HepG2 (cell line): Measurements from ENCODE around the gene ZFHX3. TPM values are rescaled to one million over a fixed set of nuclear protein-coding genes. Genes with fewer than 3 reads are reported as not detected.

Experiments
- ATAC-seq: fragments of 200-7000 bp; cut with Tn5 transposase; 3 replicates; pipeline ENCODE4 v1.9.1; 2020; ENCODE audit warnings: mild to moderate bottlenecking, moderate library complexity
- BruUV-seq: library from RNA; stranded (reverse); fragments of 400-500 nt; replicated peaks from 2 replicates; lab custom pipeline; 2021; lab: Mats Ljungman, UMichigan
- CTCF ChIA-PET: fragments of 300-600 bp; formaldehyde crosslinking; extraction: SDS; loops from one replicate; lab custom pipeline; 2021; ENCODE audit warnings: low total read pairs, inconsistent platforms, low intra/inter-chr PET ratio; lab: Yijun Ruan, JAX
- POLR2A ChIA-PET: fragments of 350-600 bp; sonication (Branson Sonifier 250); formaldehyde crosslinking; loops from one replicate; lab custom pipeline; 2020; ENCODE audit warnings: antibody characterized with exemption, inconsistent platforms; lab: Yijun Ruan, JAX
- DNase-seq: peaks from one replicate; pipeline ENCODE4 v3.0.0-alpha.2; 2015; ENCODE audit warnings: low spot score
- FAIRE-seq: peaks from 3 replicates; lab custom pipeline; 2011; peaks lifted over from hg19 to GRCh38; lab: Jason Lieb, UNC
- H2AFZ ChIP-seq: one replicate; pipeline ENCODE4 v1.6.1; 2011; ENCODE audit warnings: low read length, inconsistent platforms
- H3K27ac ChIP-seq: fragments of 300-600 bp; 3 replicates; pipeline ENCODE4 v1.8.0; 2011; ENCODE audit warnings: mixed run types, mild to moderate bottlenecking, mixed read lengths, low read length, inconsistent platforms; ENCODE audit not compliant: insufficient read depth; ENCODE audit errors: extremely low read length
- H3K27me3 ChIP-seq, 2 experiments: fragments of 200-600 bp in 1 of 2; 2 replicates in 1 of 2; 3 replicates in 1 of 2; pipeline versions ENCODE4 v1.6.0 to v1.8.0; 2011; ENCODE audit warnings: low read length in 2 of 2, mild to moderate bottlenecking in 2 of 2, moderate library complexity in 2 of 2, inconsistent platforms in 1 of 2; ENCODE audit not compliant: insufficient read depth in 2 of 2, control insufficient read depth in 1 of 2
- H3K36me3 ChIP-seq, 2 experiments: fragments of 200-600 bp in 1 of 2; replicated peaks in 1 of 2; 2 replicates in 1 of 2; 3 replicates in 1 of 2; pipeline versions ENCODE4 v1.5.1 to v1.8.0; 2011; ENCODE audit warnings: low read length in 2 of 2, inconsistent platforms in 1 of 2; ENCODE audit not compliant: insufficient read depth in 2 of 2, control insufficient read depth in 1 of 2
- H3K4me1 ChIP-seq: 2 replicates; pipeline ENCODE4 v1.5.1; 2012; ENCODE audit warnings: low read length, inconsistent platforms; ENCODE audit not compliant: insufficient read depth
- H3K4me2 ChIP-seq: 2 replicates; pipeline ENCODE4 v1.6.0; 2011; ENCODE audit warnings: low read depth, low read length, inconsistent platforms
- H3K4me3 ChIP-seq, 3 experiments: fragments of 200-600 bp in 1 of 3; sonication (generic), shearing (Covaris generic) in 1 of 3; replicated peaks in 1 of 3; 2 replicates each; pipeline ENCODE4 v1.5.1; 2011 to 2016; ENCODE audit warnings: low read length in 3 of 3, inconsistent platforms in 2 of 3, low read depth in 2 of 3, mild to moderate bottlenecking in 2 of 3, control low read depth in 1 of 3, mixed read lengths in 1 of 3; ENCODE audit not compliant: insufficient read depth in 1 of 3
- H3K79me2 ChIP-seq: one replicate; pipeline ENCODE4 v1.6.1; 2011; ENCODE audit warnings: low read length, inconsistent platforms; ENCODE audit not compliant: insufficient read depth
- H3K9ac ChIP-seq: 2 replicates; pipeline ENCODE4 v1.6.0; 2011; ENCODE audit warnings: mild to moderate bottlenecking, low read depth, low read length, inconsistent platforms; ENCODE audit not compliant: insufficient read depth
- H3K9me3 ChIP-seq: 2 replicates; pipeline ENCODE4 v1.5.1; 2012; ENCODE audit warnings: mild to moderate bottlenecking, low read length
- H4K20me1 ChIP-seq: 2 replicates; pipeline ENCODE4 v1.6.0; 2011; ENCODE audit warnings: inconsistent platforms, mild to moderate bottlenecking, low read length, moderate library complexity; ENCODE audit not compliant: insufficient read depth
- DPF2 ChIP-seq: sonication (generic); formaldehyde crosslinking; IDR thresholded peaks from 2 replicates; pipeline ENCODE4 v1.4.0; 2020; ENCODE audit warnings: mild to moderate bottlenecking, low read depth, missing genetic modification reagents, borderline replicate concordance
- FOXK2 ChIP-seq: fragments of 450-650 bp; IDR thresholded peaks from 2 replicates; pipeline ENCODE4 v1.6.1; 2016
- MED8 ChIP-seq: sonication (generic); formaldehyde crosslinking; IDR thresholded peaks from 2 replicates; pipeline ENCODE4 v1.8.1; 2023; ENCODE audit warnings: mild to moderate bottlenecking, missing genetic modification reagents; ENCODE audit not compliant: insufficient replicate concordance
- NCOA2 ChIP-seq: sonication (generic); formaldehyde crosslinking; IDR thresholded peaks from 2 replicates; pipeline ENCODE4 v1.8.0; 2022; ENCODE audit warnings: inconsistent platforms
- RAD21 ChIP-seq: fragments of 450-650 bp; formaldehyde crosslinking; IDR thresholded peaks from 2 replicates; pipeline ENCODE4 v1.5.0; 2020; ENCODE audit warnings: mild to moderate bottlenecking
- SMC3 ChIP-seq: IDR thresholded peaks from 2 replicates; pipeline ENCODE4 v1.6.1; 2011; ENCODE audit warnings: low read length, improper control_type of control experiment
- ZFP90 ChIP-seq: sonication (generic); formaldehyde crosslinking; IDR thresholded peaks from 2 replicates; pipeline ENCODE4 v1.8.0; 2022; ENCODE audit warnings: missing genetic modification reagents, mild to moderate bottlenecking, inconsistent platforms, borderline replicate concordance
- ZNF501 ChIP-seq: sonication (generic); formaldehyde crosslinking; IDR thresholded peaks from 2 replicates; pipeline ENCODE4 v1.5.1; 2020; ENCODE audit warnings: mild to moderate bottlenecking, moderate library complexity, missing genetic modification reagents
- WGBS: methylation state at CpG from one replicate; pipeline ENCODE4 v1.1.6; 2017; ENCODE audit warnings: low lambda C conversion rate; 5-methylcytosine and 5-hydroxymethylcytosine counted together
- in situ Hi-C: cut with HindIII; loops from 2 replicates; pipeline ENCODE4 v1.10.0; 2017; ENCODE audit warnings: low pct_unique_long_range_greater_than_20kb; ENCODE audit not compliant: extremely low pct_ligation_motif_present
- intact Hi-C: fragments of 100-400 bp; cut with micrococcal nuclease; formaldehyde crosslinking; loops from one replicate; pipeline ENCODE4 v1.10.0; 2022; ENCODE audit not compliant: unreplicated experiment
- polyA plus RNA-seq, 8 experiments: library from polyadenylated mRNA; depleted of rRNA in 3 of 8; stranded (reverse) in 7 of 8; unstranded in 1 of 8; fragments of >200 nt; fragmentation: Illumina TruSeq in 4 of 8; extraction: Trizol in 4 of 8; gene quantifications; 2 replicates each; pipeline versions ENCODE4 v1.2.1 to v1.2.3, GENCODE V29; 2011 to 2016; ENCODE audit warnings: low read depth in 4 of 8, missing spikeins in 1 of 8, mixed read lengths in 1 of 8; ENCODE audit not compliant: insufficient read depth in 1 of 8
- total RNA-seq, 5 experiments: library from RNA; depleted of rRNA; stranded (reverse); fragments of >200 nt; fragmentation: Illumina TruSeq; extraction: Trizol; gene quantifications; 2 replicates each; pipeline ENCODE4 v1.2.3, GENCODE V29; 2016; ENCODE audit warnings: low read depth in 1 of 5
- TF ChIP-seq, protein P1 (sequence below): sonication (generic); formaldehyde crosslinking; IDR thresholded peaks from 2 replicates; pipeline ENCODE4 v1.4.0; 2020; ENCODE audit warnings: low read depth, mild to moderate bottlenecking, missing genetic modification reagents
- TF ChIP-seq, protein P2 (sequence below): fragments of 450-650 bp; IDR thresholded peaks from 2 replicates; pipeline ENCODE4 v1.6.1; 2017
- TF ChIP-seq, protein P3 (sequence below): sonication (generic); formaldehyde crosslinking; IDR thresholded peaks from 2 replicates; pipeline ENCODE4 v1.8.1; 2023; ENCODE audit warnings: mild to moderate bottlenecking, missing genetic modification reagents

The ZFHX3 gene
- total and polyA plus RNA-seq, 2 of the 13 experiments (the other 11 are each of a cell fraction or from before 2014, with no cell fraction given): 5.0 to 6.0 TPM

DNA sequence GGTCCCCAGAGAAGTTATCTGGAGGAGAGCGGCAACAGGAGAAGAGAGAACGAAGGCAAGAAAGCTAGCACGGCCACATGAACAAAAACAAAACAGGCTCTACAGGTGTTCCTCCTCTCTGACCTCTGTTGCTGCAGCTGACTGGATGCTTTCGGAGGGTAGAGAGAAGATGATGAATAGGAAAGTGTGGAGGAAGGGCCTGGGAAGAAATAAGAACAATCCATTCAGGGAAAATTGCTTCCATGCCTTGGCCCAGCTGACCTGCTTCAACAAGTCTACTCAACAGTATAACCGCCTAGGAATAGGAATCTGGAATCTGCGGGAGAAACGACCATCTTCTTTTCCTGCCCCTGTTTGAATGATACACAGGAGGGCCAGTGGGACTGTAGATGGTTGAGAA is 258.5 kb downstream of the ZFHX3 start:
- H3K79me2 ChIP-seq: no peaks in the 10 kb centered on the region
- FAIRE-seq (no peak), ATAC-seq (no peak), DNase-seq (no peak)
- WGBS: 97% methylated on average over 7 of the region's 7 CpGs
- no peak overlapping the region for H3K4me2 ChIP-seq
- H4K20me1 ChIP-seq: no peaks in the 10 kb centered on the region
- H3K4me3 ChIP-seq: no peak overlapping the region
- intact Hi-C loops (no loop called here), in situ Hi-C loops (no loop called here)
- no peak overlapping the region for H2AFZ ChIP-seq
- ChIA-PET POLR2A (no interaction called here), CTCF (no interaction called here)
- no peaks in the 10 kb centered on the region for H3K4me1 ChIP-seq
- no peak overlapping the region for H3K27ac ChIP-seq
- TF ChIP-seq ZNF501 (no peak), ZFP90 (no peak), DPF2 (CRISPR knock-in tag) (no peak), RAD21 (CRISPR knock-in tag) (no peak), FOXK2 (no peak), SMC3 (no peak), NCOA2 (CRISPR knock-in tag) (no peak), MED8 (no peak)
- TF ChIP-seq, protein P1, sequence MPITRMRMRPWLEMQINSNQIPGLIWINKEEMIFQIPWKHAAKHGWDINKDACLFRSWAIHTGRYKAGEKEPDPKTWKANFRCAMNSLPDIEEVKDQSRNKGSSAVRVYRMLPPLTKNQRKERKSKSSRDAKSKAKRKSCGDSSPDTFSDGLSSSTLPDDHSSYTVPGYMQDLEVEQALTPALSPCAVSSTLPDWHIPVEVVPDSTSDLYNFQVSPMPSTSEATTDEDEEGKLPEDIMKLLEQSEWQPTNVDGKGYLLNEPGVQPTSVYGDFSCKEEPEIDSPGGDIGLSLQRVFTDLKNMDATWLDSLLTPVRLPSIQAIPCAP (CRISPR knock-in tag): no peak
- TF ChIP-seq, protein P2, sequence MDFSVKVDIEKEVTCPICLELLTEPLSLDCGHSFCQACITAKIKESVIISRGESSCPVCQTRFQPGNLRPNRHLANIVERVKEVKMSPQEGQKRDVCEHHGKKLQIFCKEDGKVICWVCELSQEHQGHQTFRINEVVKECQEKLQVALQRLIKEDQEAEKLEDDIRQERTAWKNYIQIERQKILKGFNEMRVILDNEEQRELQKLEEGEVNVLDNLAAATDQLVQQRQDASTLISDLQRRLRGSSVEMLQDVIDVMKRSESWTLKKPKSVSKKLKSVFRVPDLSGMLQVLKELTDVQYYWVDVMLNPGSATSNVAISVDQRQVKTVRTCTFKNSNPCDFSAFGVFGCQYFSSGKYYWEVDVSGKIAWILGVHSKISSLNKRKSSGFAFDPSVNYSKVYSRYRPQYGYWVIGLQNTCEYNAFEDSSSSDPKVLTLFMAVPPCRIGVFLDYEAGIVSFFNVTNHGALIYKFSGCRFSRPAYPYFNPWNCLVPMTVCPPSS: no peak
- TF ChIP-seq, protein P3, sequence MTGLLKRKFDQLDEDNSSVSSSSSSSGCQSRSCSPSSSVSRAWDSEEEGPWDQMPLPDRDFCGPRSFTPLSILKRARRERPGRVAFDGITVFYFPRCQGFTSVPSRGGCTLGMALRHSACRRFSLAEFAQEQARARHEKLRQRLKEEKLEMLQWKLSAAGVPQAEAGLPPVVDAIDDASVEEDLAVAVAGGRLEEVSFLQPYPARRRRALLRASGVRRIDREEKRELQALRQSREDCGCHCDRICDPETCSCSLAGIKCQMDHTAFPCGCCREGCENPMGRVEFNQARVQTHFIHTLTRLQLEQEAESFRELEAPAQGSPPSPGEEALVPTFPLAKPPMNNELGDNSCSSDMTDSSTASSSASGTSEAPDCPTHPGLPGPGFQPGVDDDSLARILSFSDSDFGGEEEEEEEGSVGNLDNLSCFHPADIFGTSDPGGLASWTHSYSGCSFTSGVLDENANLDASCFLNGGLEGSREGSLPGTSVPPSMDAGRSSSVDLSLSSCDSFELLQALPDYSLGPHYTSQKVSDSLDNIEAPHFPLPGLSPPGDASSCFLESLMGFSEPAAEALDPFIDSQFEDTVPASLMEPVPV (CRISPR knock-in tag): no peak
- BruUV-seq: no TSS peak
- no peaks in the 10 kb centered on the region for H3K27me3 ChIP-seq
- H3K9ac ChIP-seq: no peak overlapping the region
- H3K9me3 ChIP-seq: no peaks in the 10 kb centered on the region
- peaks cover 32 to 66% of the 10 kb centered on the region in 2 experiments for H3K36me3 ChIP-seq
